GM18498 (cell line): ENCODE measurements around the gene KIAA1671.

ENCODE experiments used
- ATAC-seq: cut with Tn5 transposase; IDR thresholded peaks from one replicate; pipeline ENCODE4 v1.9.1; 2021; ENCODE audit warnings: mild to moderate bottlenecking, moderate library complexity; ENCODE audit not compliant: unreplicated experiment

Gene KIAA1671

DNA sequence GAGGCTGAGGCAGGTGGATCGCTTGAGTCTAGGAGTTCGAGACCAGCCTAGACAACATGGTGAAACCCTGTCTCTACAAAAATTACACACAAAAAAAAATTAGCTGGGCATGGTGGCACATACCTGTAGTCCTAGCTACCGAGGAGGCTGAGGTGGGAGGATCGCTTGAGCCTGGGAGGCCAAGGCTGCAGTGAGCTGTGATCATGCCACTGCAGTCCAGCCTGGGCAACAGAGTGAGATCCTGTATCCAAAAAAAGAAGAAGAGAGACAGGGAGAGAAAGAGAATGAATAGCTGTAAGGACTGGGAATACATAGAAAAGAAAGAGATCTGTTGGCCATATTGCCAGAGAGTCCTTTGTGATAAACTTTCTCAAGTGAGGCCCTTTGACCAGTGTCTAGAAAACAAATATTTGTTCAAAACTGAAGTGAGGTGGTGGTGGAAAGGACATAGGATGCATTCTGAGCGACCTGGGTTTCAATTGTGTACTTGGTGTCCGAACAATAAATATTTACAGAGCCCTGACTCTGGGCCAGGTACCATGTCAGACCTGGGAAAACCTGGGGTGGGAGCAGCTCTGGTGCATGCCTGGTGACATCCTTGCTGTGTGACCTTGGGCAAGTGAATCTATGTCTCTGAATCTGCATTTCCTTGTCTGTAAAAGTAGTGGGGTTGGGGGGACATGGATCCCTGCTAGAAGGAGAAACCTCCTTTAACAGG lies 157.5 kb downstream of the KIAA1671 start:
- no peak for ATAC-seq

DNA sequence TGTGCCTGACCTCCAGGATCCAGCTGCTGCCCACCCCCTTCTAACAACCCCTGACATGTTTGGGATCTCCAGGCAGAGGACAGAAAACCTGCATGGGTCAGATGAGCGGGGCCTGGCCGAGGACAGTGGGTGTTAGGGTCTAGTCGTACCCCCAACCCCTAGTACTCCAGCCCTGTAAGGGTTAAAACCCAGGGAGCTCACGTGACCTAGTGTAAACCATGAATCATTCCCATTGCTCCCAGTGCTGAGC lies 158.0 kb downstream of the KIAA1671 start:
- no peak for ATAC-seq

DNA sequence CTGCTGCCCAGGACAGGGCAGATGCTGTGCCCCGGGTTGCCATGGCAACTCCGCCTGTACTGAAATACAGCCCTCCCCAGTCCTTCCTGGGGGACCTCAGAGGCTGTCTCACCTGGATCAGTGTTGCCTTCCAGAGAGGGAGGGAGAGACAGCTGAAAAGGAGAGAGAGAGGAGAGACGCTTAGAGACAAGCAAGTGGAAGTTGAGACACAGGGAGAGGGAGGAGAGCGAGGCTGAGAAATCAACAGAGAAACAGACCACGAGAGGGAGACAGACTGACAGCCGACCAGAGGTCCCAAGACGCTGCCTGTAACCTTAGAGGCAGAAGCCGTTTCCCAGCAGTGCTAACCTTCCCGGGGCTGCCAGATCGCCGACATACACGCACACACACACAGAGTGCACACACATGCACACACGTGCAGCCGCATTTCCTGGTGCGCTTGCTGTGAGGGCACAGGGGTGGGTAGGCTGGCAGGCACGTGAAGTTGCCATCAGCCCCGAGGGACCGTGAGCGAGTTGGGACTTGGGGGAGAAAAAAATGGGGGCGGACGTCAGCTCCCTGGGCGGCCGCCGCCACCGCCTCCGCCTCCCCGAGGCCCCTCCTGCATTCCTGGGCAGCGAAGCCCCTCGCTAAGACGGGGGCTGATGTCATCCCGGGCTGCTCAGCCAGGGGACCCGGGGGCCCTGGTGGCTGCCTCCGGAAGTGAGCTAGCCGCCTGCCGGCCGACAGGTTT lies 158.5 kb downstream of the KIAA1671 start:
- no peak for ATAC-seq

DNA sequence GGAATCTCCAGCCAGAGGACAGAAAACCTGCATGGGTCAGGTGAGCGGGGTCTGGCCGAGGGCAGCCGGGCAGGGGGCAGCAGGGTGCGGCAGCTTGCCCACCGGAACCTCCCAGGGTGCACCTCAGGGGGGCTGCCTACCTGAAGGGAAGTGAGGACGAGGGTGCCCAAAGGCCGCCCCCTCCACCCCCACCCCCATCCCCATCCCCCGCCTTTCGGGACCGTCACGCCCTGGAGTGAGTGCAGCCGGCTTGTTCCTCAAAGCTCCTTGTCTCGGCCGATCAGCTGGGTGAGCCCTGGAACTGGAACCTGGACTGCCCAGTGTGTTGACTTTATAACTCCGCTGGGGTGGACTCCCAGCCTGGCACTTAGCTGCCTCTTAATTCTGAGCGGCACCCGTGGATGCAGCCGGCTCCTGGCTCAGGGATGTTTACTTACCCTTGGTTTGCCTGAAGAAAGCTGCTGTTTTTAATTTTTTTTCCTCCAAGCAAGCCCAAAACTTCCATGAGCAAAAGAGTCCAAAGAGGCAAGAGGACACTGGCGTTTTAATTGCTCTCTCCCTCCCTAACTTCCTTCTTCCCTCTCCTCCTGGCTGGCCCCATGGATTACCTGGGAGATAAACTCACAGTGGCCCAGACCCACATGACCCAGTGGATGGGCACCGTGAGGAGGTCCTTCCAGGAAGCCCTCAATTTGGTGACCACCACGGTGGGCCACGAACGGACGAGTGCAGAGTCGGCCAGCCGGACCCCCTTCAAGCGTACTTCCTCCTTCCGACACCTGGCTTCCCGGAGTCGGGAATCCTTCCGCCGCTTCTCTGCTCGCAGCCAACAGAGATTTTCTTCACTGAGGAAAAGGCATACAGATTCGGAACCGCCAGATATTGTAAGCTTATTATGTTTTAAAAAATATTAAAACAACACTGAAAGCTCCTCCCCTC lies 159.3 kb downstream of the KIAA1671 start:
- ATAC-seq, result no peak

DNA sequence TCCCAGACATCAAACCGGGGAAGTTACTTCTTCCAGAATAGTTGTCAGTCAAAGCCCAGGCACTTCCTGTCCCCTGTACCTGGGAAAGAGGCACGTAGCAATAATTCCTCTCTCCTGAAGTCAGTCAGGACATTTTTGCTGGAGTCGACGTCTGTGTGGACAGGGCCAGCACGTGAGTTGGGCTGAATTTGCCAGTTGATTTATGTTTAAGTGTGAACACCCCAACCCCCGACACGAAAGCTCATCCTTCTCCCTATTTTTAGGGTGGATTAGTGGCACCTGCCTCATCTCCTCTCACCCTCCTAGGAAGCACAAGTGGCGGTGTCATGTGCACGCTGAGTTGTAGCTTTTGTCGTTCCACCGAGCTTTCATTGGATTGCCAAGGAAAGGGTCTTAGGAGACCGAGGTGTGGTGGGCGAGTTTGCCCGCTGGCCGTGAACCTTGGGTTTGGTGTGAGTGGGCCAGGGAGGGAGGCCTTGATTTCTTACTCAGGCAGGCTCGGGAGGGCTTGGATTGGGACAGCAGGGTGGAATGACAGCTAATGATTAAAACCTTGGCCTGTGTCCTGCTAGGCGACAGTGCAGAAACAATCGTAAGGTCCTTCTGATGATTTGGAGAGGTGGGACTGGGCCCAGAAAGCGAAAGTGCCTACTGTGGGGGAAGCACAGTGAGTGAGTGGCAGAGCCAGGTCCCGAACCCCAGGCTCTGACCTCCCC lies 160.2 kb downstream of the KIAA1671 start:
- no peak for ATAC-seq

DNA sequence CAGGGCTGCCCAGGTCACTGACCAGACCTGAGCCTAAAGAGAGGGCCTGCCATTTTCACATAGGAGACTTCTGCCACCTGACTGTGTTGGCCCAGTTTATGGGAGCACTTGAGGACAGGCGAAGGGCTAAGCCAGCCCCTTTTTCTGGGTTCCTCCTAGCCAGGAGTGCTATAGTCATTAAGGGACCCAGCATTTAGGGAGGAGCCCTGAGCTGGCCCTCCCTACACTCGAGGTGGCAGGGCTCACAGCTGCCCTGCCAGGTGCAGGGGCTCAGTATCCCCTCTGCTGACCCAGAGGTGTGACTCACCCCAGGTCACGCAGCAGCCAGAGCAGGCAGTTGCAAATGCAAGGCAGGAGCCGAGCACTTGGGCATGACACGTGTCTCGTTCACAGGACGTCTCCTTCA lies 160.8 kb downstream of the KIAA1671 start:
- no peak for ATAC-seq

DNA sequence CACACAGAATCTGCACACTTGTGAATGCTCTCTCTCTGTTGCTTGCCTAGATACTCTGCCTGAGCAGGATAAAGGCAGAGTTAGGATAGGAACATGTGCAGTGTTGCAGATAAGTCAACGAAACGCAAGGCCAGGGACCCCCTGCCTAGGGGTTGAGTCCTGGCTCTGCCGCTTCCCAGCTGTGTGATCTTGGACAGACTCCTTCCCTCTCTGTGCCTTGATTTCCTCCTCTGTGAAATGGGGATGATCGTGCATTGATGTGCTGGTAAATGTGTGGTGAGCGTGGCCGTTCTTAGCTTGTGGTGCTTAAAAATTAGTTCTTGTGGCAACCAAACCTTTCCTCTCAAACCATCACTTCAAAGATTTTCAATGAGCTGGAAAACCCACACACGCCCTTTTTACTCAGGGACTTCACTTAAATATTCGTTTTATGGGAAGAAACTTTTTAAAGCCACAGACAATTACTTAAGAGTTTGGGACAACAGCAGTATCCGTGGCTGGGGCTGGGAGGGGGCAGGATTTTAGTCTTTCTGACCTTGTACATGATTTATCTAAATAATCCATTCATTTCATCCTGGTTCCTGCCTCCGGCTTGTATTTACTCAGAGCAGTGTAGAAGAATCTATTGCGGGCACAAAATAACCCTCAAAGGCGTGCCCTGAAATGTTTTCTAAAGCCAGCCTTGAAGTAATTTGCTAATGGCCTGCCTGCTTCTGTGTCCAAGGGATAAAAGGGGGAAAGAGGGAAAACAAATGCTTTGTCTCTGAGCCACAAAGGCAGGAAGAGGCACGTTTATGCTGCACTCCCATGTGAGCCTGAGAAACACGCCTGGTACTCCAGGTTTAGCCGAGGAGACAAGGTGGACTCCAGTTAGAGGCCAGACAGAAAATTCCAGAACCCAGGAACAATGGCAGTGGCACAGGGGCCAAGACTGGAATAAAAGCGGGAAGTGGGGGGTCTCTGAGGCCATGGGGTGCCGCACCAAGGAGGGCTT lies 162.2 kb downstream of the KIAA1671 start:
- ATAC-seq, result no peak

DNA sequence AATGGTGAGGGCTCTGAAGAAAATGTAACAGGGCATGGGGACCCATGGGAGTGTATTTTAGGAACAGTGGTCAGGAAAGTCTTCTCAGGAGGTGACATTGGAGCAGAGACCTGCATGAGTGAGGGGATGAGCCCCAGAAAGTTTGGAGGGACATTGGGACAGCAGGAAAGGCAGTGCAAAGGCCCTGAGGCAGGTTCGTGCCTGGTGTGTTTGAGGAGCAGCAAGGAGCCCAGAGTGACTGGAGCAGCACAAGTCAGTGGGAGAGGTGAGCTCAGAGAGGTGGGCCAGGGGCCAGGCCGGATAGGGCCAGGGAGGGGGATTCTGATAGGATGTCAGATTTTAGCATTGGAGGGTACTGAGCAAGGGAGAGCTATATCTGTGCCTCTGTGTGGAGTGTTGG lies 167.1 kb downstream of the KIAA1671 start:
- no peak for ATAC-seq

DNA sequence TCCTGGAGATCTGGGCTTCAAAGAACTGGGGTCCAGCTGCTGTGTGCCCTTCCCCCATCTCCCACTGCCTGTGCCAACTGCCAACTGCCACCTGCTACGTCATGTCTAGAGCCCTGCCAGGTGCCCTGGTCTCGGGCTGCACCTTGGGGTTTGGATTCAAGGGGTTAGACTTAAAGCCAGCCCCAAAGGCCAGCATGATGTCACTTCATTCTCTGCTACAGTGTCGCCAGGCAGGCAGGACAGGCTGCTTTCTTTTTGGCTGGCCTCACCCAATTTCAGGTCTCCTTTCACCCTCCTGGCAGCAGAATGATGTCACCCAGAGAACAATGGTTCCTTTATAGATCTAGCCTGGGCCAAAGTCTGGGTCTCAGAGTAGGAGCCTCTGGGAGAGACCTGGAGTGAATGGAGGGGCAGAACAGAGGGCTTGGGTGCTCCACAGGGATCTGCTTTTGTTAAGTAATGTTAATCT lies 167.6 kb downstream of the KIAA1671 start:
- ATAC-seq, result no peak

DNA sequence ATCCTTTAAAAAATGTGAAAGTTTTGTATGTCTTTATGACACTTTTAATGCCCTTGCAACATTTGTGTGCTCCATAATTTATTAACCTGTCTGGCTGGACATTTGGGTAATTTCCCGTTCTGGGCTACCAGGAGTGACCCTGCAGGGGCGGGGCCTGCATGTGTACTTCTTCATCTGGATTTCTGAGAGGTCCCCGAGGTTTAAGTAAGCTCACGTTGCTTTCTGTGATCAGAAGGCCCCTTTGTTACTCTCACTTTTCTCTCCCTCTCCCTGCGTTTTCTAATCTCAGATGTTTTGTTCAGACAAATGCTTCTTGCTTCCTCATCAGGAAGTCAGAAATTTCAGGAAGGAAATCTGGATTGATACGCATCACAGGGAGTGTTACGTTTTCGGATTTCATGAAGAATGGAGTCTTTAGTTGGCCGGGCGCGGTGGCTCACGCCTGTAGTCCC lies 168.3 kb downstream of the KIAA1671 start:
- ATAC-seq, result no peak

DNA sequence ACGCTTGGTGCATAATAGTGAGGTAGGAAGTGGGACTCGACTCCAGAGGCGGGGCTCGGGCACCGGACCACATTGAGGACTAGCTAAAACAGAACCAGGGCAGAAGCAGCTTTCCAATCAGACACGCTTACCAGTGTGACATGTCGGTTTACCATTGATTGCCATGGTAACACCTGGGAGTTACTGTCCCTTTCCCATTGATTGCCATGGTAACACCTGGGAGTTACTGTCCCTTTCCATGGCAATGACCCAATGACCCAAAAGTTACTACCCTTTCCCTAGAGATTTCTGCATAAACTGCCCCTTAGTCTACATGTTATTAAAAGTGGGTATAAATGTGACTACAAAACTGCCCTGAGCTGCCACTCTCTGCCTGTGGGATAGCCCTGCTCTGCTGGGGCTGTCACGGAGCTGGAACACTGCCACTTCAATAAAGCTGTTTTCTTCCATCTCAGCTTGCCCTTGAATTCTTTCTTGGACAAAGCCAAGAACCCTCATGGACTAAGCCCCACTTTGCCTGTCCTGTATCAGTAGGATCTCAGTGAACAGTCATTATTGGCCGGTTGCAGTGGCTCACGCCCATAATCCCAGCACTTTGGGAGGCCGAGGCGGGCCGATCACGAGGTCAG lies 169.7 kb downstream of the KIAA1671 start:
- no peak for ATAC-seq

DNA sequence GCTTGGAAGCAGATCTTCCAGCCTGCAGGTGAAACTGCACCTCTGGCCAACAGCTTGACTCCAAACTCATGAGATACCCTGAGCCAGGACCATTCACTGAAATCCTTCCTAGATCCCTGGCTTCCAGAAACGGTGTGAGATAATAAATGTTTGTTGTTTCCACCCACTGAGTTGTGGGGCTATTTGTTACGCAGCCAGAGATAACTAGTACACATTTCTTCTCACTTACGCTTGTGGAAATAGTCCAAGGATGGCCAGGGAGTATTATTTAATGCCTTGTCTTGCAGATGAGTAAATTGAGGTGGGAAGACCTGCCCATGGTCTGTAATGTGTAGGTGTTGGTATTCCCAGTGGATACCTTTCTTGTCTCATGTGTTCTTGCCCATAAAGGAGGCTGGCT lies 171.2 kb downstream of the KIAA1671 start:
- ATAC-seq, result no peak

DNA sequence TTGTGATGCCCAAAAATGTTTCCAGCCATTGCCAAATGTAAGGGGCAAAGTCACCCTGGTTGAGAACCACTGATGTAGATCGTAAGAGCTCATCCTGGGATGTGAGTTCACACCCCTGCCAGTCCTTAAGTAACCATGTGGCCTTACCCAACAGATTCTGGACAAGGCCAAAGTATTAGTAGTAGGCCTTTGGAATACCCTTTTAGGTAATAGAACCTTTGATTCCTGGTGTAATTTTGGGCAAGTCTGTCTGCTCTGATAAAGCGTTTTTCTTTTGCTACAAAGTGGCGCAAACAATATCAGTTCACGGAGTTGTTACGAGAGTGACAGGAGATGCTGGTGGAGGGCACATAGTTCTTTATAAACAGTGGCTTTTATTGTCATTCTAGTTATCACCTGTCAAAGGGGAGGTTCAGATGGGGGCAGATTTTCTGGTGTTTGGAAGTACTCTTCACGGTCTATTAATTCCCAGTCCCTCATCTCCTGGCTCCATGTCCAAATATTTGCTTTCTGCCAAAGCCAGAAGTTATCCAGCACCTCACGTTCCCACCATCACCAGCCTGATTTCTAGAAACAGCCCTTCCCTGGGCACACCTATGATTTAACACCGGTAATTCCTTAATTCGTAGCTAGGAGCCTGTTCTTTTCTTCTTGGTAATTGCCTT lies 173.3 kb downstream of the KIAA1671 start:
- ATAC-seq, result no peak

DNA sequence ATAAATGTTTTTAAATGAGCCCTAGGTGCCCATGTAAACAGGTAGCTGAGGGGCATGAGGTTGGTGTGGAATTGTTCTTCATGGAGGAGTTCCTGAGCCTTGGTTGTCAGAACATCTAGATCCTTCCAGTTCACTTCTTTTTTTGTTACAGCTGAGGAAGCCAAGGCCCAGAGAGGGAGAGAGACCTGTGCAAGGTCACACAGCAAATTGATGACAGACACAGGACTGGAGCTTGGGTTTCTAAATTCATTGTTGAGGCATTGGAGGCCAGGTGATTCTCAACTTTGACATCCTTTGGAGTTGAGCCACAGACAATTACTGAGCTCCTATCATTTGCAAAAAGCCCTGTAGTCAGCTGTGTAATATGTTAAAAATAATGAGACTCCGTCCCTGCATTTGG lies 174.0 kb downstream of the KIAA1671 start:
- no peak for ATAC-seq

DNA sequence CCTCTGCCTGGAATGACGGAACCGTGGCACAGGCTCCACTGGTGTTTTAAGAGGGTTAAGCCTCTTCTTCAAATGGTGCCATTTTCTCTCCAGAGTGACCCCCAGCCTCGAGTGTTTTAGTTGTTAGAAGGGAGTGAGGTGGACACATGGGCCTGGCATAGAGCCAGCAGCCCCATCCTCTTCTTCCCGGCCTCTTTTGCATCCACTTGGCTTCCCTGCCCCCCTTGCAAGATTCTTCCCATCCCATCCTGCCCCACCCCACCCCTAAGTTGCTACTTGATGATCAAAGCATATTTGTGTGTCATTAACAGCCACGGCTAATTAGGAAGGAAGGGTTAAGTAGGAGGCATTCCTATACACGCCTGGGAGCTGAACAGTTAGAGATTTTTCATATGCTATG lies 174.8 kb downstream of the KIAA1671 start:
- no peak for ATAC-seq

DNA sequence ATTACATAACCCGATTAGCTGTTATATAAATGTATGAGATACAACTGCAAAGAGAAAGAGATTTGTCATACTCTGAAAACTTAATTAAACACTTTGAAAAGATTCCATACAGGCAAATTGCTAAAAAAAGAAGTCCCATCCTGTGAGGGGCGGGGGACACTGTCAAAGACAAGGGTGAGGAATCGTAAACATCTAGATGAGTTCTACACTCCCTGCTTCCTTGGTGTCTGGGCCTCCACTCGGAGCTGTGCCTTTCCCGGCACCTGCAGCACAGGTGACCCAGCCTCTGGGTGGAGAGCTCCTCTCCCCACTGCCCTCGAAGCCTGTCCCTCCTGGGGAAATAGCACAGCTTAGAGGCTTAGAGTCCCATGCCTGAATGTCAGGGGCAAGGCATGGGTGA lies 177.9 kb downstream of the KIAA1671 start:
- ATAC-seq, result no peak

DNA sequence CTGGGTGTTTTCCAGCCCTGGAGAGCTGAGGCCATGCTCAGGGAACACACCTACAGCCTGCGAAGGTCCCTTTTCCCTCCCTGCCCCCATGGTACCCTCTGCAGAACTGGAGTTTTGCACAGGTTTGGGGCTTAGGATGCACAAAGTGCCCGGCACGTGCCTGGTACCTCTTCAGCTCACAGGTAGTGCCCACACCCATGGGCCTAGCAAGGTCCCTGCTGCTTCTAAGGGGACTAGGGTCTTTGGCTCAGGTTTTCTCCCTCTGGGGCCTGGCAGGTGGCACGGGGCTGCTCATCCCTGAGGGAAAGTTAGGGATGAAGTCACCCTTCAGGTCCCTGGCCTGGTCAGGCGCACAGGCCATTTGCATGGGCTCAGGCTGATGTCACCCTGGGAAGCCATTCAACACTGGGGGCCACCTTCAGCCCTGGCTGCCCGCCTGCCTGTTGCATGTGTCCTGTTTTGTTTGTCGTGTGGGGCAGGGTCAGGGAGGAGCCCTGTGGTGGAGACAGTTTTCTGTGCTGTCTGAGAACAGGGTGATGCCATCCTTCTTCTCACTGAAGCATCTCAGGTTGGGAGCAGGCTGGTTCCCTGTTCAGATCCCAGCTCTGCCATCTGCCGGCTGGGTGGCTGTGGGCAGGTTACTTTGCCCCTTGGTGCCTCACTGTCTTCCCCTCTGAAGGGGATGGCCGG lies 178.8 kb downstream of the KIAA1671 start:
- ATAC-seq, result no peak

DNA sequence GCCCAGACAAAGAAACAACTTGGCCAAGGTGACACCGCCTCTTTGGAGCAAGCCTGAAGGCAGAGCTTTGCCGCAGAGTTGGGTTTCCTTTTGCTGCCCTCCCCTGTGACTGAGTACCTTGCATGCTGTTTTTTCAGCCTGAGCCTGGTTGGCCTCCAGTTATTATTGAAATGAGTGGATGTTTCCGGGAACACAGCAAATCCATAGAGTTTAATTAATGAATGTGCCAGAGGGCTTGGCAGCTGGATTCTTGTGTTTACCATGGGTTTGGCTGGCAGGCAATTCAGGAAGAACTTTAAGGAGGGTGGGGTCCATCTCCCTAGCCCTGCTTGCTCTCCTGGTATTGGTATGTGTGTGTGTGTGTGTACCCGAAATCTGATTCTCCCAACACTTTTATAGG lies 181.5 kb downstream of the KIAA1671 start:
- ATAC-seq, result no peak
